ENCODE measurements around the gene CREB5. TPM values are rescaled to one million over a fixed set of nuclear protein-coding genes. Genes with fewer than 3 reads are reported as not detected.
"Not testable (repeated sequence)": the region's sequence is repeated elsewhere in the genome, so short reads cannot be mapped to it uniquely, and the experiment has no call there.

Gene CREB5
- total RNA-seq, 6 donors from 2014 or later: 8.3 to 34.6 (median 15.3) TPM

DNA sequence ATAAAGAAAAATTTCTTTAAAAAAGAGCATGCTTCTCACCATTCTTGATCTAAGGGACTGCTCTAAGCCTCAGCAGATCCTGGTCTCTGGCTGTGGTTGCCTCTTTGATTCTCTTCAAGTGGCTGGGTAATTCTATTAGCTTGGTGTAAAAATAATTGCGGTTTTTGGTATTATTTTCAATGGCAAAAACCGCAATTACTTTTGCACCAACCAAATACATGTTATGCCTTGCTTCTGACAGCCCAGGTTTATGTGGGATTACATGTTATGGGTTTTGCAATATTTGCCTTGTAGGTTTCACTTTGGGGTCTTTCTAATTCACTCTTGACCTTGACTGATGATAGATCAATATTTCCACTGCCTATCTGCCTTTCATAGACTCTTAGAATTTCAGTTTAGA is 20.0 kb upstream of the CREB5 start:
- H3K4me3 ChIP-seq: no peak overlapping the region
- H3K27ac ChIP-seq: no peak overlapping the region
- no peaks in the 10 kb centered on the region for H3K27me3 ChIP-seq
- ATAC-seq (ENCODE audit: low FRiP score in 2 of 2) (no peak), DNase-seq (no peak)
- H3K36me3 ChIP-seq: no peaks in the 10 kb centered on the region
- H3K4me1 ChIP-seq: peaks cover 0 to 5% (median 2%) of the 10 kb centered on the region in 4 donors
- WGBS, 2 donors: 94 to 96% methylated on average over 2 of the region's 2 CpGs
- no peak for TF ChIP-seq POLR2AphosphoS5 (IDR thresholded peaks at IDR 0.05)
- TF ChIP-seq, protein P1, sequence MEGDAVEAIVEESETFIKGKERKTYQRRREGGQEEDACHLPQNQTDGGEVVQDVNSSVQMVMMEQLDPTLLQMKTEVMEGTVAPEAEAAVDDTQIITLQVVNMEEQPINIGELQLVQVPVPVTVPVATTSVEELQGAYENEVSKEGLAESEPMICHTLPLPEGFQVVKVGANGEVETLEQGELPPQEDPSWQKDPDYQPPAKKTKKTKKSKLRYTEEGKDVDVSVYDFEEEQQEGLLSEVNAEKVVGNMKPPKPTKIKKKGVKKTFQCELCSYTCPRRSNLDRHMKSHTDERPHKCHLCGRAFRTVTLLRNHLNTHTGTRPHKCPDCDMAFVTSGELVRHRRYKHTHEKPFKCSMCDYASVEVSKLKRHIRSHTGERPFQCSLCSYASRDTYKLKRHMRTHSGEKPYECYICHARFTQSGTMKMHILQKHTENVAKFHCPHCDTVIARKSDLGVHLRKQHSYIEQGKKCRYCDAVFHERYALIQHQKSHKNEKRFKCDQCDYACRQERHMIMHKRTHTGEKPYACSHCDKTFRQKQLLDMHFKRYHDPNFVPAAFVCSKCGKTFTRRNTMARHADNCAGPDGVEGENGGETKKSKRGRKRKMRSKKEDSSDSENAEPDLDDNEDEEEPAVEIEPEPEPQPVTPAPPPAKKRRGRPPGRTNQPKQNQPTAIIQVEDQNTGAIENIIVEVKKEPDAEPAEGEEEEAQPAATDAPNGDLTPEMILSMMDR (IDR thresholded peaks at IDR 0.05): no peak
- TF ChIP-seq EP300 (IDR thresholded peaks at IDR 0.05): no peak
- TF ChIP-seq POLR2A (IDR thresholded peaks at IDR 0.05): no peak
- H3K9me3 ChIP-seq: no peaks in the 10 kb centered on the region

DNA sequence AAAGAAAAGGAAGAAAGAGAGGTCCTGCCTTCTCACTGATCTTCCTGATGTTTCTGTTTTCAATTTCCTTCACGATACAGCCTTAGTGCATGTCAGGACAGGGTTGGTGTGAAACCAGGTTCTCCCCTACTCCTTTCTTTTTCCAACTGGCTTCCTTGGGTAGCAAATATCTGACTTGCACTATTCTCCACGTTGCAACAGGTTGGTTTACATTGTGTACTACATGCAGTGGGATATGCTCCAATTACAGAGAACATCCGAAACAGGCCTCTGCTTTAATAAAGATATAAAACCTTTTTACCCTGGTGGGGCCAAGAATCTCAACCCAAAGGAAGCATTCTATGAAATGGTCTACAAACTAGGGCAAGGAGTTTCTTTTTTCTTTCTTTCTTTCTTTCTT is 16.9 kb upstream of the CREB5 start:
- H3K4me1 ChIP-seq: no peaks in the 10 kb centered on the region
- no peaks in the 10 kb centered on the region for H3K36me3 ChIP-seq
- no peak overlapping the region for H3K27ac ChIP-seq
- ATAC-seq (ENCODE audit: low FRiP score in 2 of 2) (no peak), DNase-seq (no peak)
- 54 to 55% methylated on average over 3 of the region's 3 CpGs for WGBS, 2 donors
- no peaks in the 10 kb centered on the region for H3K27me3 ChIP-seq
- H3K4me3 ChIP-seq: no peak overlapping the region
- no peaks in the 10 kb centered on the region for H3K9me3 ChIP-seq
- TF ChIP-seq, protein P1 (IDR thresholded peaks at IDR 0.05): no peak
- TF ChIP-seq EP300 (IDR thresholded peaks at IDR 0.05) (no peak), POLR2A (IDR thresholded peaks at IDR 0.05) (no peak)

DNA sequence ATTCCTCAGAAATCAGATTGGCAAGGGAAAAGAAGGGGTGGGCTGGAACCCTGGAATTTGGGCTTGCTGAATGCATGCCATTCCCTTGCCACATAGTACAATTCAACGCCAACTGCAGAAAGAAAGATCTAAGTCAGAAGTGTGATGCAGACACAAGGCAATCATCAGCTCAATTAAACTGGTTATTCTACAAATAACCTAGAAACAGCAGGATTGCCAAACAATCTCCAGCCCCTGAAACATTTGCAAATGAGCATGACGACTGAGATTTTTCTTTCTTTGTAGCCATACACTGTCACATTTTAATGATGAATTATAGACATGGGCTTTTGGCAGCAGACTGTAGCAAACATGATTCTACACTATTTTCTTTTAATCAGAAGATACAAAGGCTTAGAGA is 16.5 kb upstream of the CREB5 start:
- no peak overlapping the region for H3K4me3 ChIP-seq
- no peaks in the 10 kb centered on the region for H3K9me3 ChIP-seq
- DNase-seq (no peak), ATAC-seq (ENCODE audit: low FRiP score in 2 of 2) (no peak)
- no peaks in the 10 kb centered on the region for H3K27me3 ChIP-seq
- 43 to 54% methylated on average over 2 of the region's 2 CpGs for WGBS, 2 donors
- no peaks in the 10 kb centered on the region for H3K36me3 ChIP-seq
- no peak overlapping the region for H3K27ac ChIP-seq
- no peaks in the 10 kb centered on the region for H3K4me1 ChIP-seq
- TF ChIP-seq, protein P1 (IDR thresholded peaks at IDR 0.05): no peak
- TF ChIP-seq EP300 (IDR thresholded peaks at IDR 0.05): no peak
- TF ChIP-seq POLR2AphosphoS5 (IDR thresholded peaks at IDR 0.05): no peak
- TF ChIP-seq POLR2A (IDR thresholded peaks at IDR 0.05): no peak

DNA sequence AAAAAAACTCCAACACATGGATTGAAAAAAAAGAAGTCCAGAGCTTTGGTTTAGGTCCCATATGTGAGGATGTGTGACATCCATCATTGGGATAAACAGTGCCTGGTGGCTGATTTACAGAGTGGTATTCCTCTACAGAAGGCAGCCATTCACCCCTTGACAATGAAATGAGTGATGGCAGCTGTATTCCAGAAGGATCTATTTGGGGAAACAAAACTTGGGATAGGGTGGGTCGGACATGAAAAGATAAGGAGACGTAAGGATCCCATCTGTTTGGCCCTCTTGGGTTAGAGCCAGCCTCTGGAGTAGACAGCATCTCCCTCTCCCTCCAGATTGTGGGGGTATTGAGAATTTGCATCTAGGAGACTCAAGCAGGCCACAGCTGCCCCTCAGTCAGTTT is 15.2 kb upstream of the CREB5 start:
- Histone ChIP-seq H3K4me1 (no peaks in the 10 kb centered on the region), H3K27ac (no peak overlapping the region), H3K4me3 (no peak overlapping the region), H3K36me3 (no peaks in the 10 kb centered on the region), H3K27me3 (no peaks in the 10 kb centered on the region), H3K9me3 (no peaks in the 10 kb centered on the region)
- whole genome bisulfite sequencing, 2 donors: 55 to 64% methylated on average over 2 of the region's 2 CpGs
- TF ChIP-seq, protein P1 (IDR thresholded peaks at IDR 0.05): no peak
- no peak for TF ChIP-seq POLR2AphosphoS5 (IDR thresholded peaks at IDR 0.05)
- no peak for TF ChIP-seq POLR2A (IDR thresholded peaks at IDR 0.05)
- TF ChIP-seq EP300 (IDR thresholded peaks at IDR 0.05): no peak
- ATAC-seq (ENCODE audit: low FRiP score in 2 of 2) (no peak), DNase-seq (no peak)

DNA sequence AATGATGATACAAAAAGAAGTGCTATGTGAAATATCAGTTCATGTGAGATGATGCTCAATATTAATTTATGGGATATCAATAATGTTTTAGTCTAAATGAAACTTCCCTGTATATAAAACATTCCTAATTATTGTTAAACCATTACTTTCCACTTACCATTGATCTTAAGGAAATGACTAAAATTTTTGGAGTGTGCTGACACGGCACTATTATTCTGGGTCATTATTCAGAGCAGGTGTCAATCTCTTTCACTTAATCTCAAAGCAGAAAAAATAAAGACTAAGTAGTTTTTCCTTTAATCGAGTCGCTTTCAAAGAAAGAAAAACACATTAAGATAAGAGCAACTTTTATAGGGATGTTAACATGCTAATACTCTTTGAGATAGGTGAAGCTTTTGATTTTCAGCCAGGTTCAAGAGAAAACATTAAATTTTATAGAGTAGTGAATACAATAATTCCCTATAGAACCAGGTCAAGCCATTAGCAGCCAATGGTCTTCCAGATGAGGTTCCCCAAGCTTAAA is 11.4 kb upstream of the CREB5 start:
- no peaks in the 10 kb centered on the region for H3K4me1 ChIP-seq
- DNase-seq (no peak), ATAC-seq (ENCODE audit: low FRiP score in 2 of 2) (no peak)
- no peak overlapping the region for H3K27ac ChIP-seq
- no peaks in the 10 kb centered on the region for H3K9me3 ChIP-seq
- 71 to 77% methylated on average over 3 of the region's 3 CpGs for WGBS, 2 donors
- H3K4me3 ChIP-seq: no peak overlapping the region
- no peaks in the 10 kb centered on the region for H3K27me3 ChIP-seq
- H3K36me3 ChIP-seq: no peaks in the 10 kb centered on the region
- TF ChIP-seq EP300 (IDR thresholded peaks at IDR 0.05) (no peak), POLR2A (IDR thresholded peaks at IDR 0.05) (no peak), POLR2AphosphoS5 (IDR thresholded peaks at IDR 0.05) (no peak)
- TF ChIP-seq, protein P1 (IDR thresholded peaks at IDR 0.05): no peak

DNA sequence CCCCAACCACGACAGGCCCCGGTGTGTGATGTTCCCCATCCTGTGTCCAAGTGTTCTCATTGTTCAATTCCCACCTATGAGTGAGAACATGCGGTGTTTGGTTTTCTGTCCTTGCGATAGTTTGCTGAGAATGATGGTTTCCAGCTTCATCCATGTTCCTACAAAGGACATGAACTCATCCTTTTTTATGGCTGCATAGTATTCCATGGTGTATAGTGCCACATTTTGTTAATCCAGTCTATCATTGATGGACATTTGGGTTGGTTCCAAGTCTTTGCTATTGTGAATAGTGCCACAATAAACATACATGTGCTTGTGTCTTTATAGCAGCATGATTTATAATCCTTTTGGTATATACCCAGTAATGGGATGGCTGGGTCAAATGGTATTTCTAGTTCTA is 10.8 kb upstream of the CREB5 start:
- not testable (repeated sequence) for H3K9me3 ChIP-seq; DNase-seq; H3K27me3 ChIP-seq; H3K36me3 ChIP-seq; H3K27ac ChIP-seq; ATAC-seq (ENCODE audit: low FRiP score in 2 of 2); H3K4me3 ChIP-seq; H3K4me1 ChIP-seq
- WGBS, 2 donors: 92 to 99% methylated on average over 4 of the region's 4 CpGs
